ENCODE data around the gene ADAMTS8. TPM values are rescaled to one million over a fixed set of nuclear protein-coding genes. Genes with fewer than 3 reads are reported as not detected.

The ADAMTS8 gene
- polyA plus RNA-seq, 1 donor, result 2.9 TPM

- no peaks in the 10 kb centered on the region for H3K36me3 ChIP-seq (ENCODE audit: control insufficient read depth, insufficient read depth, low read length)
- WGBS (ENCODE audit: insufficient coverage, low lambda C conversion rate), result no CpG with 5 or more reads among the region's 2 CpGs
- DNase-seq, result no peak
- no peak overlapping the region for H3K4me3 ChIP-seq (ENCODE audit: low read length)
- no peak overlapping the region for H3K27ac ChIP-seq (ENCODE audit: low read length)
- H3K27me3 ChIP-seq (ENCODE audit: control insufficient read depth, insufficient read depth, low read length), result no peaks in the 10 kb centered on the region
- no peaks in the 10 kb centered on the region for H3K4me1 ChIP-seq (ENCODE audit: control insufficient read depth, insufficient read depth, low read length)
- H3K9me3 ChIP-seq (ENCODE audit: control insufficient read depth, low read depth, low read length), result no peaks in the 10 kb centered on the region
Measured at GRCh38 chr11:130399196-130399595, 29.2 kb downstream of the ADAMTS8 start.

DNA sequence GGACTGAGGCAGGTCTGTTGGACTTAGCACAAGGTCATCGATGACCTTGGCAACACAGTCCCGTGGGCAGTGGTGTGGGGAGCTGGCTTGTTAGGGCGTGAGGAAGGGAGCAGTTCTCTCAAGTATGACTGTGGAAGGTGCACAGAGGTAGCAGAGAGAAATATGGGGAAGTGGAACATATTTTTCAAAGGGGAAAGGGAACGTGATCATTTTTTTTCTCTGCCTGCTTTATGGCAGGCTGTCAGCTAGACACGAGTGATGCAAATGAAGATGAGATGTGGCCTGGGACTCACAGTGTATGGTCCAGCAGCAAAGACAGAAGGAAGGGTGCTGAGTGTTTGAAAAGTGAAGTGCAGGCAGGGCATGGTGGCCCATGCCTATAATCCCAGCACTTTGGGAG, 30.6 kb downstream of the ADAMTS8 start:
- no peaks in the 10 kb centered on the region for H3K4me1 ChIP-seq (ENCODE audit: control insufficient read depth, insufficient read depth, low read length)
- no peak overlapping the region for H3K4me3 ChIP-seq (ENCODE audit: low read length)
- H3K36me3 ChIP-seq (ENCODE audit: control insufficient read depth, insufficient read depth, low read length), result no peaks in the 10 kb centered on the region
- no peak for DNase-seq
- H3K27me3 ChIP-seq (ENCODE audit: control insufficient read depth, insufficient read depth, low read length), result no peaks in the 10 kb centered on the region
- H3K27ac ChIP-seq (ENCODE audit: low read length), result no peak overlapping the region
- 100% methylated on average over 1 of the region's 5 CpGs for WGBS (ENCODE audit: insufficient coverage, low lambda C conversion rate)
- H3K9me3 ChIP-seq (ENCODE audit: control insufficient read depth, low read depth, low read length), result no peaks in the 10 kb centered on the region

DNA sequence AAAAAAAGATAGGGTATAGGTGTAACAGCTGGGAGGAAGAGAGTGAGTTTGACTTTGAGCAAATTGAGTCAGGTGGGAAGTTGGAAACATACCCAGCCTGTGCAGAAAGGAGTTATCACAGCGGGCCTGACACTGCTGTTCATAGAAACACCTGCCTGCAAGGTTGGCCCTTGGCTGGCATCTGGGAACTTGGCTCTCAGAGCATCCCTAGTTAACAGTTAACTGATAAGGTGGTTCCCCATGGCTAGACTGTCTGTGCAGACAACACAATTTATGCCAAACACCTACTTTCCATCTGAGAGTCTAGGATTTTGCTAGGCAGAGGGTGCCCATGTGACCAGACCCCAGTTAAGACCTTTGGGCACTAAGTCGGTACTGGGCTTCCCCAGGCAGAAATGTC, 31.4 kb downstream of the ADAMTS8 start:
- Histone ChIP-seq H3K27ac (ENCODE audit: low read length) (no peak overlapping the region), H3K36me3 (ENCODE audit: control insufficient read depth, insufficient read depth, low read length) (no peaks in the 10 kb centered on the region), H3K9me3 (ENCODE audit: control insufficient read depth, low read depth, low read length) (no peaks in the 10 kb centered on the region), H3K27me3 (ENCODE audit: control insufficient read depth, insufficient read depth, low read length) (no peaks in the 10 kb centered on the region), H3K4me3 (ENCODE audit: low read length) (no peak overlapping the region), H3K4me1 (ENCODE audit: control insufficient read depth, insufficient read depth, low read length) (no peaks in the 10 kb centered on the region)
- no peak for DNase-seq
- no CpG with 5 or more reads among the region's 2 CpGs for WGBS (ENCODE audit: insufficient coverage, low lambda C conversion rate)

DNA sequence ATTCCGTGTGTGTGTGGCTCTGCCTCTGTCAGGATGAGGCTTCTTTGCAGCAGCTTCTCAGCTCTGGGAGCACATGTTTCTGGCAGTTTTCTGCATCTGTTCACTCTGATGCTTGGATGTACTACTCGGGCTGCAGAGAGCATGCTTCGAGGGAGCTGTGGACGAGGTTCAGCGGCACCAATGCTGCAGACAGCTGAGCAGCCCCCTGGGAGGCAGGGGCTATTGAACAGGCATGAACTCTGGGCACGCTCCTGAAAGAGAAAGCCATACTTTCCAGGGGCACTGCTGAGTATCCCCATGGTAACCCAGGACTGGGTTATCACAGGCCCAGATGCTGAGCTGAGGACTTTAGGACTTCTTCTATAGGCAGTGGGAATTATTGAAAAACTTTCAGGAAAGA, 33.8 kb downstream of the ADAMTS8 start:
- peaks cover 4% of the 10 kb centered on the region for H3K4me1 ChIP-seq (ENCODE audit: control insufficient read depth, insufficient read depth, low read length)
- no peak overlapping the region for H3K4me3 ChIP-seq (ENCODE audit: low read length)
- no peaks in the 10 kb centered on the region for H3K27me3 ChIP-seq (ENCODE audit: control insufficient read depth, insufficient read depth, low read length)
- WGBS (ENCODE audit: insufficient coverage, low lambda C conversion rate), result no CpG with 5 or more reads among the region's 6 CpGs
- DNase-seq, result no peak
- H3K27ac ChIP-seq (ENCODE audit: low read length), result no peak overlapping the region
- H3K36me3 ChIP-seq (ENCODE audit: control insufficient read depth, insufficient read depth, low read length), result no peaks in the 10 kb centered on the region
- H3K9me3 ChIP-seq (ENCODE audit: control insufficient read depth, low read depth, low read length), result no peaks in the 10 kb centered on the region

GRCh38 chr11:130391711-130392110, 36.7 kb downstream of the ADAMTS8 start:
- Histone ChIP-seq H3K27ac (ENCODE audit: low read length) (no peak overlapping the region), H3K27me3 (ENCODE audit: control insufficient read depth, insufficient read depth, low read length) (no peaks in the 10 kb centered on the region), H3K9me3 (ENCODE audit: control insufficient read depth, low read depth, low read length) (no peaks in the 10 kb centered on the region), H3K4me3 (ENCODE audit: low read length) (no peak overlapping the region), H3K4me1 (ENCODE audit: control insufficient read depth, insufficient read depth, low read length) (peaks cover 4% of the 10 kb centered on the region), H3K36me3 (ENCODE audit: control insufficient read depth, insufficient read depth, low read length) (no peaks in the 10 kb centered on the region)
- WGBS (ENCODE audit: insufficient coverage, low lambda C conversion rate), result no CpG with 5 or more reads among the region's 8 CpGs
- no peak for DNase-seq

DNA sequence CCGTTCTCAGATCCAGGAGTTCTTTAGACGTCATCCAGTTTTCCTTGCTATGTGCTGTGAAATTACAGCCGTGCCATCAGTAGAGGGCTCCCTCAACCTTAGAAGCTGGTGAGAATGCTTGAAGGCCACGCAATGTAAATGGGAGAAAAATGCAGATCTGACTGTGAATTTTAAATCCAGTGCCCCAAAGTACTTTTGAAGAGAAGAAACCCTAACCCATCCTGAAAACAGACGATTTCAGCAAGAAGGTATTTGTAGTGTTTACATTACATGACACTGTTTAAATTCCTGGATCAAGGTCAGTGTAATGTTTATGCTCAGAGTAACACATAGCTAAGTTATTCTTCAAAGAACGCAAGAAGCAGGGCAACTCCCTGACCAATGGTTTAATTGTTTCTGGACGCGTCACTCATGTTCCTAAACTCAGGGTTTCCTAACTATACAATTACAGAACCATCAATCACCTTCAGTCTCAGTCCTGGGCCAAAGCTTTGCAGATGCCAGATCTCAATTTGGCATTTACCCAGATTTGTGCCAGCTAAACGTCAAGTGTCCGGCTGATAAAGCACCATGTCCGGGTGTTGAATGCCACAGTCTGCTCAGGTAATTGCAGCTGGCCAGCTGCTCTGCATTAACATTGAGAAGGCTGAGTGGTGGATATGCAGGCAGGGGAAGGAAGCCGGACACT, 38.2 kb downstream of the ADAMTS8 start:
- H3K4me1 ChIP-seq (ENCODE audit: control insufficient read depth, insufficient read depth, low read length), result peaks cover 4% of the 10 kb centered on the region

DNA sequence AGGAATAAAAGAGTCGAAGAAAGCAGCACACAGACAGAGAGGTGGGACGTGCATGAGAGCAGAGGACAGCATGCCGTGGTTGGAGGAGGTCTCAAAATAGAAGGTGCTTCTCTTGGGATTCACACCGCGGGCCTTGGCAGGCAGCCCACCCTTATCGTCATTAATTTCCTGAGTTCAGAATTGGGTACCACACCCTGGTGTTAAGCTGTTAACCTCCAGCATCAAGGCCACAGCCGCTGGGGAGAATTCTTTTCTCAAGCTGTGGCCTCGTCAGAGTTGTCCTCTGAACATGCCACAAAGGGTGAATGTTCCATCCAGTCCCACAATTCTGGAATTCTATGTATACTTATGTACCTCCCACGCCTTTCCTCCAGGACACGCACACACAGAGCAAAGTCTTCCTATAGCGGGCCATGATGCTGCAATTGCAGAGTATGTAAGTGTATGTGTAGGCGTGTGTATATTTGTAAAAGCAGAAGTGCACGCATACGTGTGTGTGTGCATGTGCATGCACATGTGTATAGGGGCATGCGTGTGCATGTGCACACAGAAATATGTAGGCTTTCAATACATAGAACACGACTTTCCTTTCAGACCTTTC, 39.0 kb downstream of the ADAMTS8 start:
- no CpG with 5 or more reads among the region's 16 CpGs for WGBS (ENCODE audit: insufficient coverage, low lambda C conversion rate)
- peak in 1 of 2 donors; percentile 29 for DNase-seq
- H3K27ac ChIP-seq (ENCODE audit: low read length), result no peak overlapping the region
- no peaks in the 10 kb centered on the region for H3K27me3 ChIP-seq (ENCODE audit: control insufficient read depth, insufficient read depth, low read length)
- no peak overlapping the region for H3K4me3 ChIP-seq (ENCODE audit: low read length)
- peaks cover 4% of the 10 kb centered on the region for H3K4me1 ChIP-seq (ENCODE audit: control insufficient read depth, insufficient read depth, low read length)
- H3K9me3 ChIP-seq (ENCODE audit: control insufficient read depth, low read depth, low read length), result no peaks in the 10 kb centered on the region
- no peaks in the 10 kb centered on the region for H3K36me3 ChIP-seq (ENCODE audit: control insufficient read depth, insufficient read depth, low read length)

More for the DNA sequence above, 38.2 kb downstream of the ADAMTS8 start:
- no CpG with 5 or more reads among the region's 12 CpGs for WGBS (ENCODE audit: insufficient coverage, low lambda C conversion rate)
- H3K36me3 ChIP-seq (ENCODE audit: control insufficient read depth, insufficient read depth, low read length), result no peaks in the 10 kb centered on the region
- no peak overlapping the region for H3K4me3 ChIP-seq (ENCODE audit: low read length)
- H3K27ac ChIP-seq (ENCODE audit: low read length), result no peak overlapping the region
- H3K9me3 ChIP-seq (ENCODE audit: control insufficient read depth, low read depth, low read length), result no peaks in the 10 kb centered on the region
- no peaks in the 10 kb centered on the region for H3K27me3 ChIP-seq (ENCODE audit: control insufficient read depth, insufficient read depth, low read length)
- peak in 1 of 2 donors; percentile 43 for DNase-seq

DNA sequence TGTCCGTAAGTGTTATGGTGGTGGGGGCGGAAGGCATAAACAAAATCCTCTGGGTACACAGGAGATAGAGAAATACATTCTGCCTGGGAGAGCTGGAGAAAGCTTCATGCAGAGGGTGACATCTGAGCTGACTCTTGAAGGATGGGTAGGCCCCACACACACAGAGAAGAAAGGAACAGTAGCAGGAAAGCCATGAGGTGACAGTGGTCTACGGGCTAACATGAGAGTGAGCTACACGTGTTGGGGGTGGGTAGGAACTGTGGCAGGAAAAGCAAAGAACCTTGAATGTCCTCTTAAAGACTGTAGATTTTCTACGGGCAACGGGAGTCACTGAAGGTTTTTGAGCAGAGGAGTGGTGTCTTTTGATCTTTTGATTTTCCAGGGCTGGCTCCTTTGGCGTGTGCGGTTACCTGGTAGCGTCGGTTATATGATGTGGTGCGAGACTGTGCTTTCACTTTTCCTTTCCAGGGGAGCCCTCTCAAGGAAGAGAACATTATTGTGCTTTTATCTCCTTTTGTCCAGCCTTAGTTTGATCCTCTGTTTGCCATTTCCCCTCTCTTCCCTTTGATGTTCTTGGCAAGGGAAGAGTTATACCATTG, 39.7 kb downstream of the ADAMTS8 start:
- H3K9me3 ChIP-seq (ENCODE audit: control insufficient read depth, low read depth, low read length), result no peaks in the 10 kb centered on the region
- H3K27ac ChIP-seq (ENCODE audit: low read length), result no peak overlapping the region
- H3K36me3 ChIP-seq (ENCODE audit: control insufficient read depth, insufficient read depth, low read length), result no peaks in the 10 kb centered on the region
- peak in 1 of 2 donors; percentile 31 for DNase-seq
- WGBS (ENCODE audit: insufficient coverage, low lambda C conversion rate), result 72% methylated on average over 7 of the region's 11 CpGs
- peaks cover 4% of the 10 kb centered on the region for H3K4me1 ChIP-seq (ENCODE audit: control insufficient read depth, insufficient read depth, low read length)
- no peak overlapping the region for H3K4me3 ChIP-seq (ENCODE audit: low read length)
- no peaks in the 10 kb centered on the region for H3K27me3 ChIP-seq (ENCODE audit: control insufficient read depth, insufficient read depth, low read length)

DNA sequence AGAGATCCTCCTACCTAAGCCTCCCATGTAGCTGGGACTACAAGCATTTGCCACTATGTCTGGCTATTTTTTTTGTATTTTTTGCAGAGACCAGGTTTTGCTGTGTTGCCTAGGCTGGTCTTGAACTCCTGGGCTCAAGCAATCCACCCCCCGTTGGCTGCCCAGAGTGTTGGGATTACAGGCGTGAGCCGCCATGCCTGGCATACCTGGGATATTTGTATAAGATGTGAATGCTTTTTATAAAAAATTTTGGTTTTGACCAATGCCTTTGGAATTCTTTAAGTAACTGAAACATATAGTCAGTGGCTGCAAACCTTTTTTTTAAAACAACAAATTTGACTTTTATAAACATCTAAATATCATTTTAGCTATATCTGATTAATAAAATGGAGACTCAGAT, 42.4 kb downstream of the ADAMTS8 start:
- Histone ChIP-seq H3K27ac (ENCODE audit: low read length) (no peak overlapping the region), H3K36me3 (ENCODE audit: control insufficient read depth, insufficient read depth, low read length) (no peaks in the 10 kb centered on the region), H3K27me3 (ENCODE audit: control insufficient read depth, insufficient read depth, low read length) (no peaks in the 10 kb centered on the region), H3K9me3 (ENCODE audit: control insufficient read depth, low read depth, low read length) (no peaks in the 10 kb centered on the region), H3K4me1 (ENCODE audit: control insufficient read depth, insufficient read depth, low read length) (peaks cover 4% of the 10 kb centered on the region), H3K4me3 (ENCODE audit: low read length) (no peak overlapping the region)
- no peak for DNase-seq
- WGBS (ENCODE audit: insufficient coverage, low lambda C conversion rate), result no CpG with 5 or more reads among the region's 3 CpGs

- H3K27me3 ChIP-seq (ENCODE audit: control insufficient read depth, insufficient read depth, low read length), result no peaks in the 10 kb centered on the region
- H3K4me3 ChIP-seq (ENCODE audit: low read length), result no peak overlapping the region
- no peaks in the 10 kb centered on the region for H3K4me1 ChIP-seq (ENCODE audit: control insufficient read depth, insufficient read depth, low read length)
- no peak for DNase-seq
- no peaks in the 10 kb centered on the region for H3K9me3 ChIP-seq (ENCODE audit: control insufficient read depth, low read depth, low read length)
- H3K36me3 ChIP-seq (ENCODE audit: control insufficient read depth, insufficient read depth, low read length), result no peaks in the 10 kb centered on the region
- H3K27ac ChIP-seq (ENCODE audit: low read length), result no peak overlapping the region
- no CpG with 5 or more reads among the region's 10 CpGs for WGBS (ENCODE audit: insufficient coverage, low lambda C conversion rate)
Measured at GRCh38 chr11:130383344-130384211, 44.8 kb downstream of the ADAMTS8 start.

Measured in large intestine (tissue), 3 donors.